GM19324 (cell line): Measurements from ENCODE around the gene ZNF792.
"Not testable (repeated sequence)": the region's sequence is repeated elsewhere in the genome, so short reads cannot be mapped to it uniquely, and the experiment has no call there.

Experiments used
- ATAC-seq: cut with Tn5 transposase; IDR thresholded peaks from one replicate; pipeline ENCODE4 v1.9.1; 2021; ENCODE audit warnings: mild to moderate bottlenecking, moderate library complexity; ENCODE audit not compliant: unreplicated experiment, low FRiP score

ZNF792 gene

GRCh38 chr19:34932494-34932893, 31.5 kb downstream of the ZNF792 start:
- ATAC-seq = no peak

- ATAC-seq = peak; percentile 88
Observed at GRCh38 chr19:34926685-34927375, 37.2 kb downstream of the ZNF792 start, which contains the start of gene ZNF30. ZNF30 (plus strand) TSS chr19:34926903; CDS start chr19:34929948, 3,045 bp downstream.

- ATAC-seq = no peak
Observed at GRCh38 chr19:34926361-34926684, 37.7 kb downstream of the ZNF792 start.

- no peak for ATAC-seq
Observed at GRCh38 chr19:34925278-34925855, 38.7 kb downstream of the ZNF792 start.

- ATAC-seq = not testable (repeated sequence)
Observed at GRCh38 chr19:34920090-34920786, 43.8 kb downstream of the ZNF792 start.

- ATAC-seq = no peak
Observed at GRCh38 chr19:34918190-34918589, 45.8 kb downstream of the ZNF792 start.

- ATAC-seq = not testable (repeated sequence)
Observed at GRCh38 chr19:34917144-34917543, 46.9 kb downstream of the ZNF792 start.

- ATAC-seq = no peak
Observed at GRCh38 chr19:34910770-34911169, 53.3 kb downstream of the ZNF792 start.
